SK-N-SH (cell line): Measurements from ENCODE around the gene PSD2. TPM values are rescaled to one million over a fixed set of nuclear protein-coding genes. Genes with fewer than 3 reads are reported as not detected.

ENCODE experiments used
- CTCF ChIA-PET: fragments of 300-600, 350-600 bp; formaldehyde crosslinking; extraction: SDS; loops from one replicate; lab custom pipeline; 2021; lab: Yijun Ruan, JAX
- POLR2A ChIA-PET: fragments of 350-600 bp; sonication (Branson Sonifier 250); formaldehyde crosslinking; extraction: SDS; loops from one replicate; lab custom pipeline; 2020; ENCODE audit warnings: antibody characterized with exemption, inconsistent platforms; lab: Yijun Ruan, JAX
- DNase-seq: peaks from one replicate; pipeline ENCODE4 v3.0.0; 2012
- H2AFZ ChIP-seq: fragments of 200-600 bp; sonication (generic); 2 replicates; pipeline ENCODE4 v1.8.1; 2016; ENCODE audit warnings: antibody characterized with exemption, mild to moderate bottlenecking, low read depth
- H3F3A ChIP-seq: fragments of 200-600 bp; sonication (generic); replicated peaks from 2 replicates; pipeline ENCODE3; 2016; ENCODE audit warnings: antibody characterized with exemption, mild to moderate bottlenecking; ENCODE audit not compliant: insufficient read depth
- H3K27ac ChIP-seq, 2 experiments: fragments of 200-500 bp in 1 of 2; fragments of 200-600 bp in 1 of 2; sonication (Bioruptor generic) in 1 of 2; sonication (generic), shearing (Covaris generic) in 1 of 2; 2 replicates each; pipeline versions ENCODE4 v1.5.1 to v1.6.1; 2014 to 2016; ENCODE audit warnings: low read depth in 2 of 2, inconsistent platforms in 1 of 2, low read length in 1 of 2, mild to moderate bottlenecking in 1 of 2, mixed read lengths in 1 of 2
- H3K27me3 ChIP-seq: fragments of 200-600 bp; sonication (generic), shearing (Covaris generic); 2 replicates; pipeline ENCODE4 v1.6.1; 2016; ENCODE audit warnings: mixed run types; ENCODE audit not compliant: insufficient read depth
- H3K36me3 ChIP-seq, 2 experiments: fragments of 200-500 bp in 1 of 2; fragments of 200-600 bp in 1 of 2; sonication (Bioruptor generic) in 1 of 2; sonication (generic) in 1 of 2; replicated peaks in 1 of 2; 2 replicates each; pipeline versions ENCODE3 to v1.5.1; 2014 to 2016; ENCODE audit warnings: low read length in 1 of 2, mild to moderate bottlenecking in 1 of 2; ENCODE audit not compliant: insufficient read depth in 2 of 2, control insufficient read depth in 1 of 2
- H3K4me1 ChIP-seq, 2 experiments: fragments of 200-500 bp in 1 of 2; fragments of 200-600 bp in 1 of 2; sonication (Bioruptor generic) in 1 of 2; sonication (generic), shearing (Covaris generic) in 1 of 2; 2 replicates each; pipeline versions ENCODE4 v1.5.1 to v1.6.1; 2014 to 2016; ENCODE audit warnings: low read depth in 1 of 2, low read length in 1 of 2, mixed run types in 1 of 2; ENCODE audit not compliant: insufficient read depth in 2 of 2, control insufficient read depth in 1 of 2
- H3K4me2 ChIP-seq: fragments of 200-600 bp; sonication (generic), shearing (Covaris generic); 2 replicates; pipeline ENCODE4 v1.6.1; 2017; ENCODE audit warnings: mixed run types
- H3K4me3 ChIP-seq, 2 experiments: fragments of 200-500 bp in 1 of 2; fragments of 200-600 bp in 1 of 2; sonication (Bioruptor generic) in 1 of 2; sonication (generic), shearing (Covaris generic) in 1 of 2; 2 replicates each; pipeline versions ENCODE4 v1.5.1 to v1.8.1; 2014 to 2016; ENCODE audit warnings: low read depth in 2 of 2, inconsistent platforms in 1 of 2, low read length in 1 of 2, mild to moderate bottlenecking in 1 of 2, mixed read lengths in 1 of 2, moderate library complexity in 1 of 2
- H3K79me2 ChIP-seq: fragments of 200-600 bp; sonication (generic); 2 replicates; pipeline ENCODE4 v1.8.1; 2017; ENCODE audit warnings: mild to moderate bottlenecking; ENCODE audit not compliant: insufficient read depth
- H3K9ac ChIP-seq: fragments of 200-600 bp; sonication (generic); 2 replicates; pipeline ENCODE4 v1.6.1; 2017; ENCODE audit warnings: mixed run types
- H3K9me2 ChIP-seq: fragments of 200-600 bp; sonication (generic); 2 replicates; pipeline ENCODE4 v1.6.1; 2017; ENCODE audit warnings: mixed run types
- H3K9me3 ChIP-seq: fragments of 200-600 bp; sonication (generic); 2 replicates; pipeline ENCODE4 v1.6.1; 2017; ENCODE audit warnings: mixed run types, mild to moderate bottlenecking, moderate library complexity
- H4K20me1 ChIP-seq: fragments of 200-600 bp; sonication (generic); 2 replicates; pipeline ENCODE4 v1.6.1; 2017; ENCODE audit warnings: mild to moderate bottlenecking, mixed run types; ENCODE audit not compliant: insufficient read depth
- EP300 ChIP-seq, 2 experiments: IDR thresholded peaks; 2 replicates each; pipeline versions ENCODE4 v1.4.0 to v1.6.1; 2012; ENCODE audit warnings: borderline replicate concordance in 1 of 2, low read depth in 1 of 2, low read length in 1 of 2
- FOSL2 ChIP-seq: IDR thresholded peaks from 2 replicates; pipeline ENCODE4 v1.4.0; 2012; ENCODE audit warnings: low read depth, mild to moderate bottlenecking, moderate library complexity, borderline replicate concordance
- FOXJ3 ChIP-seq: sonication (generic); formaldehyde crosslinking; IDR thresholded peaks from 2 replicates; pipeline ENCODE4 v1.5.1; 2020; ENCODE audit warnings: mild to moderate bottlenecking, missing genetic modification reagents
- FOXM1 ChIP-seq: IDR thresholded peaks from 2 replicates; pipeline ENCODE4 v1.4.0; 2012; ENCODE audit warnings: low read depth, mild to moderate bottlenecking
- GATA2 ChIP-seq: sonication (generic); formaldehyde crosslinking; IDR thresholded peaks from 2 replicates; pipeline ENCODE4 v1.5.0; 2020; ENCODE audit warnings: mild to moderate bottlenecking, missing genetic modification reagents
- MEF2A ChIP-seq: IDR thresholded peaks from 2 replicates; pipeline ENCODE4 v1.4.0; 2012; ENCODE audit warnings: low read depth, borderline replicate concordance
- NFIC ChIP-seq: IDR thresholded peaks from 2 replicates; pipeline ENCODE4 v1.4.0; 2012; ENCODE audit warnings: borderline replicate concordance
- PBX3 ChIP-seq: IDR thresholded peaks from 2 replicates; pipeline ENCODE4; 2012
- SIN3A ChIP-seq: IDR thresholded peaks from 2 replicates; pipeline ENCODE4 v1.6.1; 2012; ENCODE audit warnings: low read depth, mild to moderate bottlenecking, low read length, moderate library complexity, borderline replicate concordance
- SMC3 ChIP-seq: IDR thresholded peaks from 2 replicates; pipeline ENCODE4 v1.6.1; 2012; ENCODE audit warnings: low read depth, low read length, improper control_type of control experiment
- TEAD4 ChIP-seq: IDR thresholded peaks from 2 replicates; pipeline ENCODE4 v1.4.0; 2012; ENCODE audit warnings: mild to moderate bottlenecking, borderline replicate concordance; ENCODE audit not compliant: insufficient read depth
- WGBS: methylation state at CpG from one replicate; pipeline ENCODE4 v1.1.6; 2017; ENCODE audit warnings: low lambda C conversion rate; 5-methylcytosine and 5-hydroxymethylcytosine counted together
- polyA plus RNA-seq, 3 experiments: library from polyadenylated mRNA; depleted of rRNA; stranded (reverse); fragments of >200 nt; gene quantifications; 2 replicates each; pipeline ENCODE4 v1.2.3, GENCODE V29; 2012
- TF ChIP-seq, protein P1 (sequence below): IDR thresholded peaks from 2 replicates; pipeline ENCODE4 v1.4.0; 2012; ENCODE audit warnings: low read depth
- TF ChIP-seq, protein P2 (sequence below): IDR thresholded peaks from 2 replicates; pipeline ENCODE4 v1.4.0; 2012; ENCODE audit warnings: low read depth, borderline replicate concordance

Gene PSD2
- polyA plus RNA-seq, 1 of the 3 experiments (the other 2 are of a cell fraction), result 0.15 TPM

DNA sequence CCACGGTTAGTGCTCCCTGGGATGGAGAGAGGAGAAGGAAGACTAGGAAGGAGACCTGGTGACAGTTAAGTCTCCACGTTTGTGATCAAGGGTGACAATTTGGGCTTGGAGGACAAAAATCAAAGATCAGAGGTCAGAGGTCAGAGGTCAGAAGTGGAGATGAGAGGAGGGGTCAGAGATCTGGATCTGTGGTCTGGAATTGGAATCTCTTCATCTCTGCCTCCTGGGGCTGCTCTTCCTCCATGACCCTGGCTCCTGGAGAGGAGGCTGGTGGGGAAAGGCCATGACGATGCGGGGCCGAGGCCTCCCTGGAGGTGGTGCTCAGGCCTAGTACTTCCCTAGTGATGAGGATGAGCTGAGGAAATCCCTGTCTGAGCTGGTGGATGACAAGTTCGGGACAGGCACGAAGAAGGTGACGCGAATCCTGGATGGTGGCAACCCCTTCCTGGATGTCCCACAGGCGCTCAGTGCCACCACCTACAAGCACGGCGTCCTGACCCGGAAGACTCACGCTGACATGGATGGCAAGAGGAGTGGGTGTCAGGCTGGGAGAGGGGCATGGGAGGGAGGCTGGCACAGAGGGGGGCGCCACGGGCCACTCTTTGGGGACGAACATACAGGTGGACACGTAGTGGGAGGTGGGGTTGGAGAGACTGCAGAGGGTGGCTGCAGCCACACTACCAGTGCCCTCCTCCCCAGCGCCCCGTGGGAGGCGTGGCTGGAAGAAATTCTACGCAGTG lies 41.0 kb downstream of the PSD2 start (continued):
- TF ChIP-seq PBX3 (no peak), MEF2A (no peak), EP300 (IDR thresholded peaks at IDR 0.05; ENCODE audit: borderline replicate concordance in 1 of 2, low read depth in 1 of 2, low read length in 1 of 2) (no peak), TEAD4 (no peak)
- TF ChIP-seq, protein P1, sequence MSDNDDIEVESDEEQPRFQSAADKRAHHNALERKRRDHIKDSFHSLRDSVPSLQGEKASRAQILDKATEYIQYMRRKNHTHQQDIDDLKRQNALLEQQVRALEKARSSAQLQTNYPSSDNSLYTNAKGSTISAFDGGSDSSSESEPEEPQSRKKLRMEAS, result no peak

- no peak for DNase-seq
- Histone ChIP-seq H3K4me3 (no peak overlapping the region), H3K4me2 (no peak overlapping the region), H3F3A (no peaks in the 10 kb centered on the region), H3K27ac (no peak overlapping the region), H4K20me1 (no peaks in the 10 kb centered on the region), H3K9ac (no peak overlapping the region), H3K4me1 (no peaks in the 10 kb centered on the region), H3K9me2 (no peaks in the 10 kb centered on the region), H3K27me3 (no peaks in the 10 kb centered on the region; the same call in 1 of the 2 replicates), H3K9me3 (no peaks in the 10 kb centered on the region), H3K36me3 (no peaks in the 10 kb centered on the region), H3K79me2 (no peaks in the 10 kb centered on the region), H2AFZ (no peak overlapping the region)
- CTCF ChIA-PET, result interaction anchor here (1.5 to 3.5 kb wide), 3 partner anchors 26 to 131 kb away, joined by 5 to 25 read pairs (median 7); no protein-coding TSS in a partner anchor
- POLR2A ChIA-PET, result no interaction called here
- TF ChIP-seq, protein P2, sequence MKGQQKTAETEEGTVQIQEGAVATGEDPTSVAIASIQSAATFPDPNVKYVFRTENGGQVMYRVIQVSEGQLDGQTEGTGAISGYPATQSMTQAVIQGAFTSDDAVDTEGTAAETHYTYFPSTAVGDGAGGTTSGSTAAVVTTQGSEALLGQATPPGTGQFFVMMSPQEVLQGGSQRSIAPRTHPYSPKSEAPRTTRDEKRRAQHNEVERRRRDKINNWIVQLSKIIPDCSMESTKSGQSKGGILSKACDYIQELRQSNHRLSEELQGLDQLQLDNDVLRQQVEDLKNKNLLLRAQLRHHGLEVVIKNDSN, result no peak
- TF ChIP-seq MEF2A, result no peak
- no peak for TF ChIP-seq FOXJ3 (CRISPR knock-in tag)
- no peak for TF ChIP-seq SMC3
- TF ChIP-seq, protein P1, result no peak
- TF ChIP-seq FOXM1, result no peak
- TF ChIP-seq FOSL2, result no peak
- TF ChIP-seq NFIC, result no peak
- no peak for TF ChIP-seq GATA2 (CRISPR knock-in tag)
- TF ChIP-seq SIN3A, result no peak
- WGBS, result 78% methylated on average over 5 of the region's 10 CpGs
Observed at GRCh38 chr5:139837711-139838380, 42.2 kb downstream of the PSD2 start.
